ENCODE data around the gene TCF7L1.
"Not testable (repeated sequence)": the region's sequence is repeated elsewhere in the genome, so short reads cannot be mapped to it uniquely, and the experiment has no call there.

The TCF7L1 gene

DNA sequence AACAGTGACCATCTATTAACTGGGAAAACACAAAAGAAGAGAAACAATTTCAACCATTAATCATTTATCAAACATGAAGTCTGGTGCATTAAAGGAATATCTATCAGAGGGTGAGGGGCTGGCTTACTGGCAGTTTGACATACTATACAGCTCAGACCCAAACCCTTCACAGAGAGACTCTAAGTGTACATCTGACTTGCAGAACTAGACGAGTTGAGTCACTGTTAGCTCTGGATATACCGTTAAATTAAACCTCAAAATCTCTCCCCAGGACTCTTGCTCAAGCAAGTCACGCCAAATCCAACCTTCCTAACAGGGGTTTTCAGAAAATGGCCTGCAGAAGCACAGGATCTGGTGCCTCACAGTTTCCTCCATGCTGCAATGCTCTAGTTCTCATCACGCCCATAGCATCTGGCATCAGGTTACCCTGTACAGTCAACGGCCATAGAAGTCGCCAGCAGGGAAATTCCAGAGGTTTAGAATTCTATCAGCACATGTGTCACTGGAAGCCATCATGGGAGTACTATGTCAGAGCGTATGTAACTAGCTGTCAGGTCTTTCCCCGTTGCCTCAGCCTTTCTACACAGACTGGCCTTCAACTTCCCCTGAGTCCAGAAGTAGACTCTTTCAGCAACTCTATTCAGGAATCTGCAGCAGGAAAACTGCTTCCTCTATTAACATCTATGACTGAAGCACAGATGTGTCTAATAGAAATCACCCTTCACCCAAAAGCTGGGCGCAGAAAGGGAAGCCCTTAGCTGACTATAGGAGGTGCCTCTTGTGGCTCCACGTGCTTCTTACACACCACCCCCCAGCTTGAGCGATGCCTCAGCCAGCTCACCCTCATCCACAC, 185.3 kb downstream of the TCF7L1 start:
- TF ChIP-seq, protein P1, sequence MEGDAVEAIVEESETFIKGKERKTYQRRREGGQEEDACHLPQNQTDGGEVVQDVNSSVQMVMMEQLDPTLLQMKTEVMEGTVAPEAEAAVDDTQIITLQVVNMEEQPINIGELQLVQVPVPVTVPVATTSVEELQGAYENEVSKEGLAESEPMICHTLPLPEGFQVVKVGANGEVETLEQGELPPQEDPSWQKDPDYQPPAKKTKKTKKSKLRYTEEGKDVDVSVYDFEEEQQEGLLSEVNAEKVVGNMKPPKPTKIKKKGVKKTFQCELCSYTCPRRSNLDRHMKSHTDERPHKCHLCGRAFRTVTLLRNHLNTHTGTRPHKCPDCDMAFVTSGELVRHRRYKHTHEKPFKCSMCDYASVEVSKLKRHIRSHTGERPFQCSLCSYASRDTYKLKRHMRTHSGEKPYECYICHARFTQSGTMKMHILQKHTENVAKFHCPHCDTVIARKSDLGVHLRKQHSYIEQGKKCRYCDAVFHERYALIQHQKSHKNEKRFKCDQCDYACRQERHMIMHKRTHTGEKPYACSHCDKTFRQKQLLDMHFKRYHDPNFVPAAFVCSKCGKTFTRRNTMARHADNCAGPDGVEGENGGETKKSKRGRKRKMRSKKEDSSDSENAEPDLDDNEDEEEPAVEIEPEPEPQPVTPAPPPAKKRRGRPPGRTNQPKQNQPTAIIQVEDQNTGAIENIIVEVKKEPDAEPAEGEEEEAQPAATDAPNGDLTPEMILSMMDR (conservative IDR thresholded peaks at IDR 0.05; ENCODE audit: low read depth, low read length) = no peak
- DNase-seq (ENCODE audit: low read depth) = no peak
- no peak overlapping the region for H3K4me3 ChIP-seq (ENCODE audit: low read length)

DNA sequence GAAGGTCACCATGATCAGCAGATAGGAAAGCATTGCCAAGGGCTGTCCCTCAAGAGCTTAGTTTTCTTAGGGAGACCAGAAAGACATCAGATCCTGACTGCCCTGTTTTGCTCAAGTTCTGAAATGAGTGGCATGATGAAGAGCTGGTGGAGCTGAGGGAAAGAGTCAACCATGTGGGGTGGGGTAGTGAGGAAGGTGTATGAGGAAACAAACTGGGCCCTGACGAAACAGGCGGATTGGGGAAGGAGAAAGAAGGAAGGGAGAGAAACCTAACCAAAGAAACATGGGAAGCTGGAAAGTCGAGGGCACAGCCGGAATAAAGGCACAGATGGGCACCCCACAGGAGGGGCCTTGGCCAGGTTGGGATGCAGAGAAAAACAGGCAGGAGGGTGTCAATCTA, 186.6 kb downstream of the TCF7L1 start:
- H3K4me3 ChIP-seq (ENCODE audit: low read length) = no peak overlapping the region
- TF ChIP-seq, protein P1 (conservative IDR thresholded peaks at IDR 0.05; ENCODE audit: low read depth, low read length) = no peak
- DNase-seq (ENCODE audit: low read depth) = no peak

DNA sequence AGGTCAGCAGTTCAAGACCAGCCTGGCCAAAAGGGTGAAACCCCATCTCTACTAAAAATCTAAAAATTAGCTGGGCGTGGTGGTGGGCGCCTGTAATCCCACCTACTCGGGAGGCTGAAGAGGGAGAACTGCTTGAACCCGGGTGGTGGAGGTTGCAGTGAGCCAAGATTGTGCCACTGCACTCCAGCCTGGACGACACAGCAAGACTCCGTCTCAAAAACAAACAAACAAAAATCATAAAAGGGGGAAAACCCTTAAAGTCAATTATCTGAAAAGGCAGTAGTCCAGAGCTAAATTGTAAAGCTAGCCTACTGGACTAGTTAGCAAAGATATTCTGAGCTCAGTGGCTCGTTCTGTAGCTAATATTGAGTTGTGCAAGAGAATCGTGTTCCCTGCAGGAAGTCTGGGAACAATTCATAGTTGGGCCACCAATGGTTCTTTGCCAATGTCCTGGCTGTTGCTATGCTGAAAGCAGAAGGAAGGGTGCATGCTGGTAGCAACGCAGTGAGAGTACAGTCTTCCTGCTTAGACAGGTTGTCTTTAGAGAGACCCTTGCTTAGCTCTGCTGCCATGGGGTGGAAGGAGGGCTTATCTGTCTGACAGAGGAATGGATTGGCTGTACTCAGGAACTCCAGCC, 190.3 kb downstream of the TCF7L1 start:
- no peak for DNase-seq (ENCODE audit: low read depth)
- TF ChIP-seq, protein P1 (conservative IDR thresholded peaks at IDR 0.05; ENCODE audit: low read depth, low read length) = no peak
- no peak overlapping the region for H3K4me3 ChIP-seq (ENCODE audit: low read length)

DNA sequence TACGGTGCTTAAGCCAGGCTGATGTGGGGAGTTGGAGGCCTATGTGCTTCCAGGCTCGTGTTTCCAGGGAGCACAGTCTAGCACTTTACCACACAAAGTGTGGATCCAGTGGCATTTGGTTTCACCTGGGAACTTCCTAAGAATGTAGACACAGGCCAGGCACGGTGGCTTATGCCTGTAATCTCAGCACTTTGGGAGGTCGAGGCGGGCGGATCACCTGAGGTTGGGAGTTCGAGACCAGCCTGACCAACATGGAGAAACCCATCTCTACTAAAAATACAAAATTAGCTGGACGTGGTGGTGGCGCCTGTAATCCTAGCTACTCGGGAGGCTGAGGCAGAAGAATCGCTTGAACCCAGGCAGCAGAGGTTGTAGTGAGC, 190.8 kb downstream of the TCF7L1 start:
- not testable (repeated sequence) for H3K4me3 ChIP-seq (ENCODE audit: low read length); DNase-seq (ENCODE audit: low read depth)

DNA sequence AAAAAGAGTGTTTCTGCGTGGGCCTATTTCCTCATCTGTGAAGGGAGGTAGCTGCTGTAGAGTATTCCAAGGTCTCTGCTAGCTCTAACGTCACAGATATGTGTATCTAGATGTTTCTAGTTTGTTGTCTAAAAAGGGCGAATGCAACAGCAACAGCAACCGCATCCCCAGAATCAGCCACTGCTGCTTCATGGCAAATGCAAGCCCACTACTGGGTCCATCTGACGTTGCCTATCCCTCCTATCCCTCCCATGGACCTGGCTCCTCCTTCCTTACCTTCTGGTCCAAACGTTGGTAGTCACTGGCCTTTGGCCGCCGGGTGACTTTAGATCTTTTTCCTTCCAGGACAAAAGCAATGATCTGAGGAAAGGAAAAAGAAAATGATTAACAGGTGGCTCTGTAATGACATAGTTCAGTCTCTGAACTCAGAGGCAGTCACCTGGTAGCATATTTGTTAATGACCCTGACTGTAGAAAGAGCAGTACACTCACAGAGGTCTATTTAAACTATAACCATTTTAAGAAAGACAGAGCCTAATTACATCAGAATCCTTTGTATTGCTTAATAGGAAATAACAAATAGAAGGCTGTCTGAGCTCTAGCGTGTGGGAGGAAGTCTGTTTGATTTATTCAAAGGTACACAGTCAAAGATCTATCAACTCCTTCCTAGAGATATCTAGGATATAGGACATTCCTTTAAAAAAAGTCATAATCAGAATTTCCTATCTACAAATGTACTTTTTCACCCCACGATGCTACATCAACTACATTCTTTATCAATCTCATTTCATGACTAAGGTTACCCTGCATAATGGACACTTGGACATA, 191.7 kb downstream of the TCF7L1 start:
- TF ChIP-seq, protein P1 (conservative IDR thresholded peaks at IDR 0.05; ENCODE audit: low read depth, low read length) = no peak
- DNase-seq (ENCODE audit: low read depth) = no peak
- H3K4me3 ChIP-seq (ENCODE audit: low read length) = peak overlapping the region; percentile 88

DNA sequence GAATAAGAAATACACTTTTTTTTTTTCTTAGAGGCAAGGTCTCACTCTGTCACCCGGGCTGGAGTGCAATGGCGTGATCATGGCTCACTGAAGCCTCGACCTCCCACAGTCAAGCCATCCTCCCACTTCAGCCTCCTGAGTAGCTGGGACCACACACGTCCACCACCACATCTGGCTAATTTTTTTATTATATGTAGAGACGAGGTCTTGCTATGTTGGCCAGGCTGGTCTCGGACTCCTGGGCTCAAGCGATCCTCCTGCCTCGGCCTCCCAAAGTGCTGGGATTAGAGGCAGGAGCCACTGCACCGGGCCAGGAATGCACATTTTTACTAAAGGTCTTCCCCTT, 192.2 kb downstream of the TCF7L1 start:
- DNase-seq (ENCODE audit: low read depth) = no peak
- peak overlapping the region; percentile 88 for H3K4me3 ChIP-seq (ENCODE audit: low read length)
- TF ChIP-seq, protein P1 (conservative IDR thresholded peaks at IDR 0.05; ENCODE audit: low read depth, low read length) = no peak

DNA sequence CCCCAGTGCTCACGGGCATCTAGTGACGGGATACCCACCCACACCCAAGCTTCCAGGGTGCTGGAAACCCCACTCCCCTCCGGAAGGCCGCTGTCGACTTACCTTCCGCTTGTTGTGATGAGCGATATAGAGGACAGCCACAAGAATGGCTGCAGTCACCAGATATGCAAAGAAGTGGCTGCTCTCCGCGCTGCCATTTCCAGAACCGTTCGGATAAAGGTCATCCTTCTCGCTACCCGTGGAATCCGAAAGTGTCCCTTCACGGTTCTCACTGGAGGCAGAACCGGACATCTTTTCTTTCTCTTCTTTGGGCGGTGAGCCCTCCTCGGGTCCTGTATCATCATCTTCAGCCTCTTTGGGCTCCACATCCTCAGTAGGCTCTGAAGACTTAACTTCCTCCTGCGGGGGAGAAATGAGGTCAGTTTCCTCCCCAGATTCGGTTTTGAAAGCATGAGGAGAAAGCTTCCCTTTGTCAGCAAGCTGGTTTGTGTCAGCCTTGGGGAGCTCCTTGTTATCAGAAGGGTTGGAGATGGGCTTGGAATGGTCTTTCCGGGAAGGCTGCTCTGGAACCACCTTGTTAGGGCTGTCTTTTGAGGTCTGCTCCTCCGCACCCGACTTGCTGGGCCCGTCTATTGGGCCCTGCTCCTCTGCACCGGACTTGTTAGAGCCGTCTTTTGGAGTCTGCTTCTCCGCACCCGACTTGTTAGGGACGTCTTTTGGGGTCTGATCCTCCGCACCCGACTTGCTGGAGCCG, 193.4 kb downstream of the TCF7L1 start:
- no peak for DNase-seq (ENCODE audit: low read depth)
- peak overlapping the region; percentile 88 for H3K4me3 ChIP-seq (ENCODE audit: low read length)
- TF ChIP-seq, protein P1 (conservative IDR thresholded peaks at IDR 0.05; ENCODE audit: low read depth, low read length) = no peak

All from retinal pigment epithelial cell (primary cell).